Fibroblast of the aortic adventitia (primary cell): ENCODE results near the gene C3orf52. TPM values are rescaled to one million over a fixed set of nuclear protein-coding genes. Genes with fewer than 3 reads are reported as not detected.

Source experiments
- DNase-seq: peaks from one replicate; pipeline ENCODE4 v3.0.0-alpha.2; 2010; ENCODE audit warnings: low read depth
- H3K4me3 ChIP-seq: 2 replicates; pipeline ENCODE4 v1.5.1; 2011; ENCODE audit warnings: low read depth, mild to moderate bottlenecking, control low read depth, low read length, moderate library complexity
- total RNA-seq: library from RNA; depleted of rRNA; stranded (reverse); fragments of >200 nt; gene quantifications from 2 replicates; pipeline ENCODE4 v1.2.3, GENCODE V29; 2012; ENCODE audit warnings: low replicate concordance
- TF ChIP-seq, protein P1 (sequence below): IDR thresholded peaks from 2 replicates; pipeline ENCODE4 v1.5.1; 2011; ENCODE audit warnings: mild to moderate bottlenecking, low read length, control low read depth, inconsistent platforms; ENCODE audit not compliant: insufficient read depth

C3orf52 gene
- total RNA-seq, 1 donor = 10.7 TPM

DNA sequence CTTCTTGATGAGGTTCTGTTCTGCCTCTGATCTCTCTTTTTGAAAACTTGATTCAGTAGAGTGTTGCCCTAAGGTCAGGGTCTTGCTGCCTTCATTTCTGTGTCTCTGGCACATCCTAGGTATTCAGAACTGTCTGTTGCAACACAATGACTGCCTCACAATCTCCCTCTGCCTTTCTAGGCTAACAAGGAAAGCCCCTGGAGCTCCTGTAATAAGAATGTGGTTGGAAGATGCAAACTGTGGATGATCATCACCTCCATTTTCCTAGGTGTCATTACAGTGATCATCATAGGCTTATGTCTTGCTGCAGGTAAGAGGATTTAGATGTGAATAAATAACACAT lies 7.0 kb downstream of the C3orf52 start:
- TF ChIP-seq, protein P1, sequence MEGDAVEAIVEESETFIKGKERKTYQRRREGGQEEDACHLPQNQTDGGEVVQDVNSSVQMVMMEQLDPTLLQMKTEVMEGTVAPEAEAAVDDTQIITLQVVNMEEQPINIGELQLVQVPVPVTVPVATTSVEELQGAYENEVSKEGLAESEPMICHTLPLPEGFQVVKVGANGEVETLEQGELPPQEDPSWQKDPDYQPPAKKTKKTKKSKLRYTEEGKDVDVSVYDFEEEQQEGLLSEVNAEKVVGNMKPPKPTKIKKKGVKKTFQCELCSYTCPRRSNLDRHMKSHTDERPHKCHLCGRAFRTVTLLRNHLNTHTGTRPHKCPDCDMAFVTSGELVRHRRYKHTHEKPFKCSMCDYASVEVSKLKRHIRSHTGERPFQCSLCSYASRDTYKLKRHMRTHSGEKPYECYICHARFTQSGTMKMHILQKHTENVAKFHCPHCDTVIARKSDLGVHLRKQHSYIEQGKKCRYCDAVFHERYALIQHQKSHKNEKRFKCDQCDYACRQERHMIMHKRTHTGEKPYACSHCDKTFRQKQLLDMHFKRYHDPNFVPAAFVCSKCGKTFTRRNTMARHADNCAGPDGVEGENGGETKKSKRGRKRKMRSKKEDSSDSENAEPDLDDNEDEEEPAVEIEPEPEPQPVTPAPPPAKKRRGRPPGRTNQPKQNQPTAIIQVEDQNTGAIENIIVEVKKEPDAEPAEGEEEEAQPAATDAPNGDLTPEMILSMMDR = no peak
- no peak overlapping the region for H3K4me3 ChIP-seq
- DNase-seq = no peak

DNA sequence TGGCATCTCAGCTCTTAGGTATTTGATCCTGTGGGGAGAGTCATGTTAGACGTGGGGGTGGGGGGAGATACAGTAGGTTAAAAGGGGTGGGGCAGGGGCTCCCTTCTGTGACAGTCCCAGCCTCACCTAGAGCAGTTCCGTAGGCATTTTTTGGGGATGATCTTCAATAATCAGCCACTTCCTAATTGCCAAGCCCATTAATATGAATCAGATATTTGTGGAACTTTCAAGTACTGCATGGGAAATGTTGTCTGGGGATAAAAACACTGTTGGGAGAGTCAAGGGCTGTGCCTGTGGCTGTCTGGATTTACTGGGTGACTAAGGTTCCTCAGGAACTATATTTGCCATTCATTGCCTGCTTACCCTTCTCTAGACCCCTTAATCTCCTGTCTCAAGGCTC lies 9.5 kb downstream of the C3orf52 start:
- DNase-seq = no peak

DNA sequence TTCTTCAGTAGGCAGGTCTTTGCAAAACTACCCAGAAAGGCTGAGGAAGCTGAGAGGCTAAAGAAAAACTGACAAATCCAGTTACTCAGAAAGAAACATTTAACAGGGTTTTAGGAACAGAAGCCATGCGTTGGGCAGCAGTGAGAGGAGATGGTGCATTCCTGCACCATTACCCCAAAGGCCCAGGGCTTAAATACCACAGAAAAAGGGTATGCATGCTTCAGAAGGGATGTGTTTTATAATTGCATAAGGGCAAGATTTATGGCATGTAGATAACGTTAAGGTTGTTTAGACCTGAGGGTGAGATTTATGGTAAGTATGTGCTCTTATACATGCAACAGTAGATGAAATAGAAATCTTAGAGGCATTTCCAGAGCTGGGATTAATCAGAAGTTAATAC lies 10.0 kb downstream of the C3orf52 start:
- no peak overlapping the region for H3K4me3 ChIP-seq
- TF ChIP-seq, protein P1 = no peak
- DNase-seq = peak; percentile 9

More for the DNA sequence above, 9.5 kb downstream of the C3orf52 start:
- no peak overlapping the region for H3K4me3 ChIP-seq
- TF ChIP-seq, protein P1 = no peak

DNA sequence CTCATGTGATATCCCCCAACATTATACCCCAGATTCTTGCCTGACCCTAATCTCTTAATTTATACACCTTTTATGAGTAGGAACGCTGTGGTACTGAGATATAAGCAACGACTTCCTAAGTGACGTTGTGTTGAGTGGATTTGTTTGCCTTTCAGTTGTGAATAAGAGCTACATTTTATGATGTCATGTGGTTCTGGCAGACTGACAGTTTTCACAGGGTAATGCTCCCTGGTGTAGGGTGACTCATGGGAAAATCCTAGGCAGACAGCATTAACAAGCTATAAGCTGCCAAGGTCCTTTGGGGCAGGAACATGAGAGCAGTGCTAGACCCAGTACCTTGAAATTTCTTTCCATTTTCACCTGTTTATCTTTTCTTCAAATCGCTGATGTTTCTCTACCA lies 11.2 kb downstream of the C3orf52 start:
- no peak overlapping the region for H3K4me3 ChIP-seq
- TF ChIP-seq, protein P1 = no peak
- DNase-seq = peak; percentile 99

DNA sequence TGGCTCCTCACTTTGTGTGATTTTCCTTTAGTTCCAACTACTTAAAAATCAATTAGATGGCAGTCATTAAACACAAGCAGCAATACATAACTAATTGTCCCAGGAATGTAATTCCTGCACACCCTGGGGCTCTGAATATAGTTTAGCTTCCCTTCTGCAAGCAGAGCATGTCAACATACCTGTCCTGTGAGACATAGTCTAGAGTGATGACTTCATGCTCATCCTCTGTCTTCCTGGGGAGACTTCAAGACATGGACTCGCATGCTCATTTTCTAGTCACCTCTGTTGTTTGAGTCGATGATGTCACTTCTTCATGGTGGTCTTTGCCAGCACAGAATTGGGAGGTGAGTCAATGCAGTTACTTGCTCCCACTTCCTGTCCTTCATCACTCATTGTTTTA lies 15.7 kb downstream of the C3orf52 start:
- H3K4me3 ChIP-seq = no peak overlapping the region
- peak; percentile 54 for DNase-seq
- TF ChIP-seq, protein P1 = no peak

DNA sequence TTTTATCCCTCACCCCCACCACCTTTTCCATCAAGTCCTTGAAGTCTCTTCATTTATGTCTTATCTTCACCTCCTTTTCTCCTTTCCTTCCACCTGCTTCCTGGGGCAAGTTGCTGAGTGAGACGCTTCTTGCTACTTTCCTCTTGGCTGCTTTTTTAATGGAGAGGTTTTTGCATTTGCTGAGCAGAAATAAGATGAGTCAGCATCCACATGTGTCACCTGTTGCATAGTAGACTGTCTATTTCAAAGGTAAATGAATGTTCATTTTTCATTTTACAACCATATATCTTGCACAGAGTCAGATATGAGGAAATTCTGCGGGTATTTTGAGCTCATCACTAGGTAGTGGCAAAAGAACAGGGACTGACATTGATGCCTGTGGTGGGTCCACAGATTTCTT lies 18.6 kb downstream of the C3orf52 start:
- TF ChIP-seq, protein P1 = no peak
- no peak overlapping the region for H3K4me3 ChIP-seq
- DNase-seq = no peak

DNA sequence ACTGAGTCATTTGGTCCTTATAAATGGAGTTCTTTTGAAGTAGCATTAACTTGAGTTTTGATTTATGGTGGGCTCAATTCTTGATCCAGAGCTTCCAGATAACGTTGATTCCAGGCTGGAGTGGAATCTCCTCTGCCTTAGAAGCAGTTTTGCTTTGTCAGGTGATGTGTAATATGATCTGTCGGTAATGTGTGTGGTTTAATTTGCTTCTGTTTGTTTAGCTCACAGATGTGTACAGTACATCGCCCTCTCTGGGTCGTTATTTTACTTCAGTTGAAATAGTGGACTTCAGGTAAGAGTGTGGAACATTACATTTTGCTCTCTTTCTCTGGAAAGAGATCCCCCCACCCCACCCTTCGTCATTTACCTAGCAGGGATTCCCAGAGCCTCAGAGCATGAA lies 23.1 kb downstream of the C3orf52 start:
- no peak overlapping the region for H3K4me3 ChIP-seq
- DNase-seq = no peak
- TF ChIP-seq, protein P1 = no peak
